Endothelial cell (in vitro differentiated cells): ENCODE measurements around the gene GJC1. TPM values are rescaled to one million over a fixed set of nuclear protein-coding genes. Genes with fewer than 3 reads are reported as not detected.

Experiments
- DNase-seq: peaks from one replicate; pipeline ENCODE4 v3.0.0; 2021; ENCODE audit warnings: low spot score
- H3K27ac Mint-ChIP-seq: one replicate; pipeline ENCODE4 v1.8.0; 2021; ENCODE audit warnings: mixed read lengths, inconsistent platforms; ENCODE audit not compliant: unreplicated experiment
- H3K27me3 Mint-ChIP-seq: one replicate; pipeline ENCODE4 v1.8.0; 2021; ENCODE audit warnings: mild to moderate bottlenecking, moderate library complexity, mixed read lengths, inconsistent platforms; ENCODE audit not compliant: unreplicated experiment
- H3K36me3 Mint-ChIP-seq: one replicate; pipeline ENCODE4 v1.8.0; 2021; ENCODE audit warnings: mild to moderate bottlenecking, low read depth, mixed read lengths, inconsistent platforms; ENCODE audit not compliant: unreplicated experiment
- H3K4me1 Mint-ChIP-seq: one replicate; pipeline ENCODE4 v1.8.0; 2021; ENCODE audit warnings: mild to moderate bottlenecking, mixed read lengths, inconsistent platforms; ENCODE audit not compliant: unreplicated experiment
- H3K4me3 Mint-ChIP-seq: one replicate; pipeline ENCODE4 v1.8.0; 2021; ENCODE audit warnings: mild to moderate bottlenecking, mixed read lengths, inconsistent platforms; ENCODE audit not compliant: unreplicated experiment
- H3K9me3 Mint-ChIP-seq: one replicate; pipeline ENCODE4 v1.8.0; 2021; ENCODE audit warnings: mixed read lengths, inconsistent platforms; ENCODE audit not compliant: unreplicated experiment
- CTCF ChIP-seq: fragments of 200-600 bp; sonication (generic); IDR thresholded peaks from one replicate; pipeline ENCODE4 v1.5.0; 2021; ENCODE audit warnings: antibody characterized with exemption; ENCODE audit not compliant: unreplicated experiment
- total RNA-seq: library from RNA; stranded (reverse); fragmentation: NEBNext Ultra II Directional; extraction: Animal tissue kit (Norgen Biotek cat#: 25700); gene quantifications from one replicate; pipeline ENCODE4 v1.2.1, GENCODE V29; 2021; ENCODE audit not compliant: unreplicated experiment

GJC1 gene
- total RNA-seq, 1 donor from 2014 or later, result 36.5 TPM

- Mint-ChIP-seq H3K9me3 (no peaks in the 10 kb centered on the region), H3K36me3 (peaks cover 18% of the 10 kb centered on the region), H3K27me3 (no peaks in the 10 kb centered on the region), H3K4me3 (no peak overlapping the region), H3K4me1 (no peaks in the 10 kb centered on the region), H3K27ac (no peak overlapping the region)
- DNase-seq, result no peak
- TF ChIP-seq CTCF, result no peak
Measured at GRCh38 chr17:44804302-44805089, 25.6 kb downstream of the GJC1 start.

GRCh38 chr17:44801880-44802279, 28.2 kb downstream of the GJC1 start:
- TF ChIP-seq CTCF, result no peak
- H3K36me3 Mint-ChIP-seq, result peaks cover 14% of the 10 kb centered on the region
- H3K27ac Mint-ChIP-seq, result no peak overlapping the region

GRCh38 chr17:44798356-44798755, 31.7 kb downstream of the GJC1 start:
- no peak for DNase-seq
- Mint-ChIP-seq H3K9me3 (no peaks in the 10 kb centered on the region), H3K27ac (no peak overlapping the region), H3K4me1 (peaks cover 25% of the 10 kb centered on the region), H3K36me3 (peaks cover 3% of the 10 kb centered on the region), H3K27me3 (no peaks in the 10 kb centered on the region), H3K4me3 (no peak overlapping the region)
- no peak for TF ChIP-seq CTCF

More at GRCh38 chr17:44801880-44802279, 28.2 kb downstream of the GJC1 start:
- no peak for DNase-seq
- Mint-ChIP-seq H3K4me3 (no peak overlapping the region), H3K27me3 (no peaks in the 10 kb centered on the region), H3K4me1 (no peaks in the 10 kb centered on the region), H3K9me3 (no peaks in the 10 kb centered on the region)

GRCh38 chr17:44797802-44798201, 32.3 kb downstream of the GJC1 start:
- H3K4me1 Mint-ChIP-seq, result peaks cover 25% of the 10 kb centered on the region
- H3K27ac Mint-ChIP-seq, result no peak overlapping the region
- H3K4me3 Mint-ChIP-seq, result no peak overlapping the region
- H3K9me3 Mint-ChIP-seq, result no peaks in the 10 kb centered on the region
- no peaks in the 10 kb centered on the region for H3K27me3 Mint-ChIP-seq
- H3K36me3 Mint-ChIP-seq, result no peaks in the 10 kb centered on the region
- DNase-seq, result no peak
- no peak for TF ChIP-seq CTCF

GRCh38 chr17:44796731-44797130, 33.4 kb downstream of the GJC1 start:
- H3K27ac Mint-ChIP-seq, result no peak overlapping the region
- no peak for DNase-seq
- H3K36me3 Mint-ChIP-seq, result no peaks in the 10 kb centered on the region

More at GRCh38 chr17:44796731-44797130, 33.4 kb downstream of the GJC1 start:
- H3K27me3 Mint-ChIP-seq, result no peaks in the 10 kb centered on the region
- H3K9me3 Mint-ChIP-seq, result no peaks in the 10 kb centered on the region
- TF ChIP-seq CTCF, result no peak
- no peak overlapping the region for H3K4me3 Mint-ChIP-seq
- peaks cover 25% of the 10 kb centered on the region for H3K4me1 Mint-ChIP-seq
